Suprapubic skin (tissue), 3 donors: ENCODE measurements around the gene CARD10.

Source experiments
- CTCF ChIP-seq, 2 donors: fragments of 200-600 bp in 1 of 2; fragments of 450-650 bp in 1 of 2; sonication (generic) in 1 of 2; IDR thresholded peaks; one replicate each; pipeline ENCODE4 v1.5.1; 2016 to 2019; ENCODE audit warnings: antibody characterized with exemption in 2 of 2, mild to moderate bottlenecking in 1 of 2, moderate library complexity in 1 of 2
- POLR2A ChIP-seq, 2 donors: fragments of 450-650 bp; IDR thresholded peaks; one replicate each; pipeline ENCODE4 v1.6.1; 2017; ENCODE audit warnings: antibody characterized with exemption in 2 of 2, mild to moderate bottlenecking in 2 of 2, moderate library complexity in 2 of 2

DNA sequence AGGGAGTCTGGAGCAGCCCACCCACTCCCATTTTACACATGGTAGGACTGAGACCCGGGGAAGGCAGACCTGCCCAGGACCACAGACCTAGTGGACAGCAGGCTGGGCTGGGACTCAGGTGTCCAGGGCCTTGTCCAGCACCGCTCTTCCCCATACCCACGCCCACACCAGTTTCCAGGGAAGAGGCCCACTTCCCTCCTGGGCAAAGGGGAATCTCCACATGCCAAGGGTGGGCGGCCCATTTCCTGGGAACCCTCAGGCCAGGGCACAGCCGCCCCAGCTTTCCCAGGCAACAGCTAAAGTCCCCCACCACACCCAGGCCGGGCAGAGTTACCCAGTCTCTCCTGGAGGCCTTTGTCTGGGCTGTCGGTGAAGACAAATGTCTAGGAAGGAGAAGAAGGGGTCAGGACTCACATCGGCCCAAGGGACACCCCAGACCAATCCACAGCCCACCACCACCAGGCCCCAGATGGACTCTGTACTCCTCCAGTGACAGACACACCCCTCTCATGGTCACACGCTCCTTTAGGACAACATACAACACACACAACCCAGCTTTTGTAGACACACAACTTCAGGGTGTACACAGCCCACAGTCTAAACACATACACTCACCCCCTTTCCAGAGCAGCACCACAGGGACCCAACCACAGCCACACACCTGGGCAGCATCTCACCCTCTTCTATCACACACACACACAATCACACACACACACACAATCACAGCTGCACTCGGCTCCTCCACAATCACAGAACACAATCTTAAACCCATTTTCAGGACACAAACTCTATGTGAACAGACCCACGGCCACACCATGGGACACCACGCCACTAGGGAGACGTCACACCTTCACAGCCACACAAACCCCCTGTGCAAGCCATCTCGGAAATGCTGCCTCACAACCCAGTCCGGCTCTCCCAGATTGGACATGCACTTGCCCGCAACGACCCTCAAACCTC, 38.5 kb downstream of the CARD10 start:
- TF ChIP-seq CTCF (IDR thresholded peaks at IDR 0.05) (no peak), POLR2A (IDR thresholded peaks at IDR 0.05) (no peak)
